HS-27A (cell line): ENCODE measurements around the gene PLCB1.

Source experiments
- DNase-seq: peaks from one replicate; pipeline ENCODE4 v3.0.0-alpha.2; 2012; ENCODE audit warnings: low read depth, missing footprints

The PLCB1 gene

GRCh38 chr20:8246716-8247115 is 114.7 kb downstream of the PLCB1 start:
- no peak for DNase-seq

GRCh38 chr20:8248051-8248450 is 116.0 kb downstream of the PLCB1 start:
- DNase-seq: no peak

- no peak for DNase-seq
These were observed 117.6 kb downstream of the PLCB1 start for GRCh38 chr20:8249634-8250033.

- no peak for DNase-seq
These were observed 118.6 kb downstream of the PLCB1 start for GRCh38 chr20:8250539-8251200.

- no peak for DNase-seq
These were observed 119.1 kb downstream of the PLCB1 start for GRCh38 chr20:8251201-8251575.

- no peak for DNase-seq
These were observed 123.0 kb downstream of the PLCB1 start for GRCh38 chr20:8254911-8255582.

- DNase-seq: no peak
These were observed 124.0 kb downstream of the PLCB1 start for GRCh38 chr20:8255945-8256632.

GRCh38 chr20:8260837-8261251 is 128.8 kb downstream of the PLCB1 start:
- DNase-seq: no peak

GRCh38 chr20:8262721-8263120 is 130.7 kb downstream of the PLCB1 start:
- DNase-seq: no peak

GRCh38 chr20:8265588-8265987 is 133.5 kb downstream of the PLCB1 start:
- no peak for DNase-seq

GRCh38 chr20:8267009-8267408 is 134.9 kb downstream of the PLCB1 start:
- no peak for DNase-seq

- no peak for DNase-seq
These were observed 139.7 kb downstream of the PLCB1 start for GRCh38 chr20:8271727-8272126.

- DNase-seq: no peak
These were observed 140.7 kb downstream of the PLCB1 start for GRCh38 chr20:8272766-8273165.

GRCh38 chr20:8284902-8285301 is 152.8 kb downstream of the PLCB1 start:
- DNase-seq: no peak

GRCh38 chr20:8287340-8287739 is 155.3 kb downstream of the PLCB1 start:
- DNase-seq: no peak

GRCh38 chr20:8291200-8291599 is 159.1 kb downstream of the PLCB1 start:
- no peak for DNase-seq

- peak; percentile 90 for DNase-seq
These were observed 159.8 kb downstream of the PLCB1 start for GRCh38 chr20:8291873-8292272.

- DNase-seq: no peak
These were observed 160.7 kb downstream of the PLCB1 start for GRCh38 chr20:8292793-8293192.

GRCh38 chr20:8293750-8294149 is 161.7 kb downstream of the PLCB1 start:
- DNase-seq: no peak

- DNase-seq: no peak
These were observed 164.5 kb downstream of the PLCB1 start for GRCh38 chr20:8296536-8296935.

GRCh38 chr20:8298426-8299043 is 166.5 kb downstream of the PLCB1 start:
- DNase-seq: no peak

GRCh38 chr20:8299921-8300320 is 167.9 kb downstream of the PLCB1 start:
- DNase-seq: peak; percentile 9

GRCh38 chr20:8301655-8302054 is 169.6 kb downstream of the PLCB1 start:
- no peak for DNase-seq
